HepG2 (cell line): ENCODE results near the gene KRTAP17-1. TPM values are rescaled to one million over a fixed set of nuclear protein-coding genes. Genes with fewer than 3 reads are reported as not detected.

Experiments
- BRD4 ChIP-seq: sonication (generic); formaldehyde crosslinking; IDR thresholded peaks from 2 replicates; pipeline ENCODE4 v1.4.0; 2020; ENCODE audit warnings: missing genetic modification reagents
- FOSL2 ChIP-seq: sonication (generic); formaldehyde crosslinking; IDR thresholded peaks from 2 replicates; pipeline ENCODE4 v1.4.0; 2020; ENCODE audit warnings: missing genetic modification reagents
- HNRNPK ChIP-seq: fragments of 200-400 bp; formaldehyde crosslinking; IDR thresholded peaks from 2 replicates; pipeline ENCODE4 v1.6.1; 2018; ENCODE audit warnings: low read length, low read depth, moderate library complexity, mild to moderate bottlenecking; ENCODE audit not compliant: poor library complexity, severe bottlenecking
- RELA ChIP-seq: sonication (generic); formaldehyde crosslinking; IDR thresholded peaks from 2 replicates; pipeline ENCODE4 v1.4.0; 2020; ENCODE audit warnings: missing genetic modification reagents
- ZFAT ChIP-seq: sonication (generic); formaldehyde crosslinking; conservative IDR thresholded peaks from 2 replicates; pipeline ENCODE4 v1.8.1; 2023; ENCODE audit warnings: missing genetic modification reagents, inconsistent platforms
- ZFX ChIP-seq: sonication (generic); formaldehyde crosslinking; IDR thresholded peaks from 2 replicates; pipeline ENCODE4 v1.4.0; 2020; ENCODE audit warnings: mild to moderate bottlenecking, low read depth, missing genetic modification reagents, moderate library complexity
- ZNF331 ChIP-seq: sonication (generic); formaldehyde crosslinking; IDR thresholded peaks from 2 replicates; pipeline ENCODE4 v1.4.0; 2020; ENCODE audit warnings: missing genetic modification reagents
- ZNF383 ChIP-seq: sonication (generic); formaldehyde crosslinking; IDR thresholded peaks from 2 replicates; pipeline ENCODE4 v1.4.0; 2020; ENCODE audit warnings: missing genetic modification reagents, mild to moderate bottlenecking, borderline replicate concordance
- ZNF496 ChIP-seq: sonication (generic); formaldehyde crosslinking; IDR thresholded peaks from 2 replicates; pipeline ENCODE4 v1.8.1; 2023; ENCODE audit warnings: mild to moderate bottlenecking, moderate library complexity, missing genetic modification reagents; ENCODE audit not compliant: insufficient replicate concordance
- ZNF567 ChIP-seq: sonication (generic); formaldehyde crosslinking; IDR thresholded peaks from 2 replicates; pipeline ENCODE4 v1.8.1; 2023; ENCODE audit warnings: mild to moderate bottlenecking, missing genetic modification reagents, borderline replicate concordance
- polyA plus RNA-seq, 8 experiments: library from polyadenylated mRNA; depleted of rRNA in 3 of 8; stranded (reverse) in 7 of 8; unstranded in 1 of 8; fragments of >200 nt; fragmentation: Illumina TruSeq in 4 of 8; extraction: Trizol in 4 of 8; gene quantifications; 2 replicates each; pipeline versions ENCODE4 v1.2.1 to v1.2.3, GENCODE V29; 2011 to 2016; ENCODE audit warnings: low read depth in 4 of 8, missing spikeins in 1 of 8, mixed read lengths in 1 of 8; ENCODE audit not compliant: insufficient read depth in 1 of 8
- total RNA-seq, 5 experiments: library from RNA; depleted of rRNA; stranded (reverse); fragments of >200 nt; fragmentation: Illumina TruSeq; extraction: Trizol; gene quantifications; 2 replicates each; pipeline ENCODE4 v1.2.3, GENCODE V29; 2016; ENCODE audit warnings: low read depth in 1 of 5
- TF ChIP-seq, protein P1 (sequence below): sonication (generic); formaldehyde crosslinking; IDR thresholded peaks from 2 replicates; pipeline ENCODE4 v1.5.0; 2020; ENCODE audit warnings: mild to moderate bottlenecking, missing genetic modification reagents, borderline replicate concordance
- TF ChIP-seq, protein P2 (sequence below): sonication (generic); formaldehyde crosslinking; IDR thresholded peaks from 2 replicates; pipeline ENCODE4 v1.4.0; 2020; ENCODE audit warnings: missing genetic modification reagents, mild to moderate bottlenecking, borderline replicate concordance
- TF ChIP-seq, protein P3 (sequence below): sonication (generic); formaldehyde crosslinking; IDR thresholded peaks from 2 replicates; pipeline ENCODE4 v1.4.0; 2020; ENCODE audit warnings: missing genetic modification reagents

The KRTAP17-1 gene
- total and polyA plus RNA-seq, 2 of the 13 experiments (the other 11 are each of a cell fraction or from before 2014, with no cell fraction given), result not detected

DNA sequence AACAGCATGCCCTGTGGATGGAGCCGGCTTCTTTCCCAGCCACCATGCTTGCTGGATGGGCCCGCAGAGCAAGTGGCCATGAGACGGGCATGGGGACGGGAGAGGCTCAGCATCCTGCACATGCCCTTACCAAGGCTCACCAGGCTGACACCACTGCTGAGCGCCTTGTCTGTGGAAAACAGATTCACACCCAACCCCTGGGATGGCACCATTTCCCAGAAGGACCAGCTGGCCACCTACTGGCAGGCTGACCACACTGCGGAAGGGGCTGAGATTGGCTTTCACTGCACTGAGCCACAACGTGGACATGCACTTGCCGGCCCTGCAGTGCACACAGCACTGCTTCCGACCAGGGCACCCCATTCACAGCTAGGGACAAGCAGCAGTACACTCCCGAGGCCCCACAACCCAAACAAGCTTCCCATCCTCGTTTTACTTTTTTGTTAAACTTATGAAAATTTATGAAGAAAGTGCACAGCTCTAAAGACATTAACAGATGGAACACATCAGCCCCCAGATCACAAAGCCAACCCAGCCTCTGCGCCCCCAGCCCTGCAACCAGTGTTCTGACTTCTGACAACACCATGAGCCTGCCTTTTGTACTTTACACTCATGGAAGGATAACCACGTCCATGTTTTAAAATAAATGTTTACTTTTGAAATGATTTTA is 13.9 kb upstream of the KRTAP17-1 start (continued):
- no peak for TF ChIP-seq BRD4
- no peak for TF ChIP-seq RELA (CRISPR knock-in tag)
- no peak for TF ChIP-seq ZNF383
- no peak for TF ChIP-seq ZNF496 (CRISPR knock-in tag)
- TF ChIP-seq, protein P1, sequence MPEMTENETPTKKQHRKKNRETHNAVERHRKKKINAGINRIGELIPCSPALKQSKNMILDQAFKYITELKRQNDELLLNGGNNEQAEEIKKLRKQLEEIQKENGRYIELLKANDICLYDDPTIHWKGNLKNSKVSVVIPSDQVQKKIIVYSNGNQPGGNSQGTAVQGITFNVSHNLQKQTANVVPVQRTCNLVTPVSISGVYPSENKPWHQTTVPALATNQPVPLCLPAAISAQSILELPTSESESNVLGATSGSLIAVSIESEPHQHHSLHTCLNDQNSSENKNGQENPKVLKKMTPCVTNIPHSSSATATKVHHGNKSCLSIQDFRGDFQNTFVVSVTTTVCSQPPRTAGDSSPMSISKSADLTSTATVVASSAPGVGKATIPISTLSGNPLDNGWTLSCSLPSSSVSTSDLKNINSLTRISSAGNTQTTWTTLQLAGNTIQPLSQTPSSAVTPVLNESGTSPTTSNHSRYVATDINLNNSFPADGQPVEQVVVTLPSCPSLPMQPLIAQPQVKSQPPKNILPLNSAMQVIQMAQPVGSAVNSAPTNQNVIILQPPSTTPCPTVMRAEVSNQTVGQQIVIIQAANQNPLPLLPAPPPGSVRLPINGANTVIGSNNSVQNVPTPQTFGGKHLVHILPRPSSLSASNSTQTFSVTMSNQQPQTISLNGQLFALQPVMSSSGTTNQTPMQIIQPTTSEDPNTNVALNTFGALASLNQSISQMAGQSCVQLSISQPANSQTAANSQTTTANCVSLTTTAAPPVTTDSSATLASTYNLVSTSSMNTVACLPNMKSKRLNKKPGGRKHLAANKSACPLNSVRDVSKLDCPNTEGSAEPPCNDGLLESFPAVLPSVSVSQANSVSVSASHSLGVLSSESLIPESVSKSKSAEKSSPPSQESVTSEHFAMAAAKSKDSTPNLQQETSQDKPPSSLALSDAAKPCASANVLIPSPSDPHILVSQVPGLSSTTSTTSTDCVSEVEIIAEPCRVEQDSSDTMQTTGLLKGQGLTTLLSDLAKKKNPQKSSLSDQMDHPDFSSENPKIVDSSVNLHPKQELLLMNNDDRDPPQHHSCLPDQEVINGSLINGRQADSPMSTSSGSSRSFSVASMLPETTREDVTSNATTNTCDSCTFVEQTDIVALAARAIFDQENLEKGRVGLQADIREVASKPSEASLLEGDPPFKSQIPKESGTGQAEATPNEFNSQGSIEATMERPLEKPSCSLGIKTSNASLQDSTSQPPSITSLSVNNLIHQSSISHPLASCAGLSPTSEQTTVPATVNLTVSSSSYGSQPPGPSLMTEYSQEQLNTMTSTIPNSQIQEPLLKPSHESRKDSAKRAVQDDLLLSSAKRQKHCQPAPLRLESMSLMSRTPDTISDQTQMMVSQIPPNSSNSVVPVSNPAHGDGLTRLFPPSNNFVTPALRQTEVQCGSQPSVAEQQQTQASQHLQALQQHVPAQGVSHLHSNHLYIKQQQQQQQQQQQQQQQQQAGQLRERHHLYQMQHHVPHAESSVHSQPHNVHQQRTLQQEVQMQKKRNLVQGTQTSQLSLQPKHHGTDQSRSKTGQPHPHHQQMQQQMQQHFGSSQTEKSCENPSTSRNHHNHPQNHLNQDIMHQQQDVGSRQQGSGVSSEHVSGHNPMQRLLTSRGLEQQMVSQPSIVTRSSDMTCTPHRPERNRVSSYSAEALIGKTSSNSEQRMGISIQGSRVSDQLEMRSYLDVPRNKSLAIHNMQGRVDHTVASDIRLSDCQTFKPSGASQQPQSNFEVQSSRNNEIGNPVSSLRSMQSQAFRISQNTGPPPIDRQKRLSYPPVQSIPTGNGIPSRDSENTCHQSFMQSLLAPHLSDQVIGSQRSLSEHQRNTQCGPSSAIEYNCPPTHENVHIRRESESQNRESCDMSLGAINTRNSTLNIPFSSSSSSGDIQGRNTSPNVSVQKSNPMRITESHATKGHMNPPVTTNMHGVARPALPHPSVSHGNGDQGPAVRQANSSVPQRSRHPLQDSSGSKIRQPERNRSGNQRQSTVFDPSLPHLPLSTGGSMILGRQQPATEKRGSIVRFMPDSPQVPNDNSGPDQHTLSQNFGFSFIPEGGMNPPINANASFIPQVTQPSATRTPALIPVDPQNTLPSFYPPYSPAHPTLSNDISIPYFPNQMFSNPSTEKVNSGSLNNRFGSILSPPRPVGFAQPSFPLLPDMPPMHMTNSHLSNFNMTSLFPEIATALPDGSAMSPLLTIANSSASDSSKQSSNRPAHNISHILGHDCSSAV (CRISPR knock-in tag), result no peak
- peak; percentile 32; the same call in 1 of the 2 replicates for TF ChIP-seq ZFX (CRISPR knock-in tag)
- TF ChIP-seq ZNF331 (CRISPR knock-in tag), result no peak
- TF ChIP-seq ZNF567, result no peak
- TF ChIP-seq HNRNPK, result no peak
- TF ChIP-seq FOSL2 (CRISPR knock-in tag), result peak; percentile 44
- TF ChIP-seq, protein P2, sequence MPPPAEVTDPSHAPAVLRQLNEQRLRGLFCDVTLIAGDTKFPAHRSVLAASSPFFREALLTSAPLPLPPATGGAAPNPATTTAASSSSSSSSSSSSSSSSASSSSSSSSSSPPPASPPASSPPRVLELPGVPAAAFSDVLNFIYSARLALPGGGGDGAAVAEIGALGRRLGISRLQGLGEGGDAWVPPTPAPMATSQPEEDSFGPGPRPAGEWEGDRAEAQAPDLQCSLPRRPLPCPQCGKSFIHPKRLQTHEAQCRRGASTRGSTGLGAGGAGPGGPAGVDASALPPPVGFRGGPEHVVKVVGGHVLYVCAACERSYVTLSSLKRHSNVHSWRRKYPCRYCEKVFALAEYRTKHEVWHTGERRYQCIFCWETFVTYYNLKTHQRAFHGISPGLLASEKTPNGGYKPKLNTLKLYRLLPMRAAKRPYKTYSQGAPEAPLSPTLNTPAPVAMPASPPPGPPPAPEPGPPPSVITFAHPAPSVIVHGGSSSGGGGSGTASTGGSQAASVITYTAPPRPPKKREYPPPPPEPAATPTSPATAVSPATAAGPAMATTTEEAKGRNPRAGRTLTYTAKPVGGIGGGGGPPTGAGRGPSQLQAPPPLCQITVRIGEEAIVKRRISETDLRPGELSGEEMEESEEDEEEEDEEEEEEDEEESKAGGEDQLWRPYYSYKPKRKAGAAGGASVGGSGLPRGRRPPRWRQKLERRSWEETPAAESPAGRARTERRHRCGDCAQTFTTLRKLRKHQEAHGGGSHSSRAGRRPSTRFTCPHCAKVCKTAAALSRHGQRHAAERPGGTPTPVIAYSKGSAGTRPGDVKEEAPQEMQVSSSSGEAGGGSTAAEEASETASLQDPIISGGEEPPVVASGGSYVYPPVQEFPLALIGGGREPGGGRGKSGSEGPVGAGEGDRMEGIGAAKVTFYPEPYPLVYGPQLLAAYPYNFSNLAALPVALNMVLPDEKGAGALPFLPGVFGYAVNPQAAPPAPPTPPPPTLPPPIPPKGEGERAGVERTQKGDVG, result 0 out of 2 replicates have a peak, but pooled peaks have one; percentile 55
- TF ChIP-seq, protein P3, sequence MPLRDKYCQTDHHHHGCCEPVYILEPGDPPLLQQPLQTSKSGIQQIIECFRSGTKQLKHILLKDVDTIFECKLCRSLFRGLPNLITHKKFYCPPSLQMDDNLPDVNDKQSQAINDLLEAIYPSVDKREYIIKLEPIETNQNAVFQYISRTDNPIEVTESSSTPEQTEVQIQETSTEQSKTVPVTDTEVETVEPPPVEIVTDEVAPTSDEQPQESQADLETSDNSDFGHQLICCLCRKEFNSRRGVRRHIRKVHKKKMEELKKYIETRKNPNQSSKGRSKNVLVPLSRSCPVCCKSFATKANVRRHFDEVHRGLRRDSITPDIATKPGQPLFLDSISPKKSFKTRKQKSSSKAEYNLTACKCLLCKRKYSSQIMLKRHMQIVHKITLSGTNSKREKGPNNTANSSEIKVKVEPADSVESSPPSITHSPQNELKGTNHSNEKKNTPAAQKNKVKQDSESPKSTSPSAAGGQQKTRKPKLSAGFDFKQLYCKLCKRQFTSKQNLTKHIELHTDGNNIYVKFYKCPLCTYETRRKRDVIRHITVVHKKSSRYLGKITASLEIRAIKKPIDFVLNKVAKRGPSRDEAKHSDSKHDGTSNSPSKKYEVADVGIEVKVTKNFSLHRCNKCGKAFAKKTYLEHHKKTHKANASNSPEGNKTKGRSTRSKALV (CRISPR knock-in tag), result no peak
- no peak for TF ChIP-seq ZFAT (CRISPR knock-in tag)
